Measurements from ENCODE around the gene DMXL1. TPM values are rescaled to one million over a fixed set of nuclear protein-coding genes. Genes with fewer than 3 reads are reported as not detected.
"Not testable (repeated sequence)": the region's sequence is repeated elsewhere in the genome, so short reads cannot be mapped to it uniquely, and the experiment has no call there.

The DMXL1 gene
- total RNA-seq, 1 experiment from 2014 or later: 11.1 TPM

DNA sequence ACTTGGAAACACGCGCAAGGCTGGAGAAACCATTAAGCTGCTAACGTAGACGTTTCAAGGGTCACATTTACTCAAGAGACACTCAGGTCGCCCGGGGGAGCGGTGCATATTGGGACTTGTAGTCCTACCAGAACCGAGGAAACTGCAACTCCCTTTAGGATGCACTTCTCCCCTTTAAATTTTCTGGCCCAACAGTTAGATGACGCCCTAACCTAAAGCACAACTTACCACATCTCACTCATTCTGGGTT lies 384 bp upstream of the DMXL1 start:
- no peak for DNase-seq (ENCODE audit: low spot score)

DNA sequence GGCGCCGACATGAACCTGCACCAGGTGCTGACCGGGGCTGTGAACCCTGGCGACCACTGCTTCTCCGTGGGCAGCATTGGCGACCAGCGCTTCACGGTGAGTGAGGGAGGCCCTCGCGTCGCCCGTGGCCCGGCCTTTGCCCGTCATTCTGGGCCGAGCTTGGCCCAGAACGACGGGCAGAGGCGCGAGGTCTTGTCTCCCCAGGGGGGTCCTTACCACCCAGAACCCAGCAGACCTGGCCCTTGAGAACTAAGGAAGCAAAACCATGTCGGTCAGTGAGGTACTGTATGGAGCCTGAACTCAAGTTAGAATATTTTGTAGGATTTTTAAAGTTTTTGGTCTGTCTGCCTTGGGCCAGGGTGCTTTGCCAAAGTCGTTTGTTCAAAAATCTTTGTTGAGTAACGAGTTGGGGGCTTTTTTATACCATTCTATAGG lies 691 bp downstream of the DMXL1 start:
- DNase-seq (ENCODE audit: low spot score): no peak

DNA sequence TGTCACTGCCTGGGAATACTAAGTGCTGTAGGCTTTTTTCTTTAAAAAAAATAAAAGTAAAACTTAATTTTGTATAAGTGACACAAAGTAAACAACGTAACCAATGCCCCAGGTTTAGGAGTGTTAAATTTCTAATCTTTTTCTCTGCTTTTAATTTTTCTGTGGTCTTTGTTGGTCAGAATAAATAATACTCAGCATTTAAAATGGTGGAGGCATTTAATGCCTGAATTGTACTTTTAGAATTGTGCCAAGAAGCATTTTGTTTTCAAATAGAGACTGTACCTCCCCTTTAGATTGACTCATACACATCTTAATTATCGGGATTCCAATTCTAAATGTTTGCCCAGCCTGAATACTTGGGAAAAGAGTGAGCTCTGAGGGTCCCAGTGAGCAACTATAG lies 1.6 kb downstream of the DMXL1 start:
- DNase-seq (ENCODE audit: low spot score): no peak

- not testable (repeated sequence) for DNase-seq (ENCODE audit: low spot score)
Observed at GRCh38 chr5:119073746-119074337, 3.0 kb downstream of the DMXL1 start.

GRCh38 chr5:119074419-119074818 lies 3.5 kb downstream of the DMXL1 start:
- no peak for DNase-seq (ENCODE audit: low spot score)

DNA sequence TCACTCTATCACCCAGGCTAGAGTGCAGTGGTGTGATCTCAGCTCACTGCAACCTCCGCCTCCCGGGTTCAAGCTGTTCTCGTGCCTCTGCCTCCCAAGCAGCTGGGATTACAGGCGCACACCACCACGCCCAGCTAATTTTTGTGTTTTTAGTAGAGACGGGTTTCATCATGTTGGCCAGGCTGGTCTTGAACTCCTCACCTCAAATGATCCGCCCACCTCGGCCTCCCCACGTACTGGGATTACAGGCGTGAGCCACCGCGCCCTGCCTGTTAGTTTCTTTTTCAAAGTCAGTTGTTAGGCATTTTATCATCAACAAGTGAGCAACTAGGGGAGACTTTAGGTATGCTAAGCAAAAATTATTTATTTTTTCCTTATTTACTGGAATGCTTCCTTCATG lies 4.4 kb downstream of the DMXL1 start:
- DNase-seq (ENCODE audit: low spot score): not testable (repeated sequence)

DNA sequence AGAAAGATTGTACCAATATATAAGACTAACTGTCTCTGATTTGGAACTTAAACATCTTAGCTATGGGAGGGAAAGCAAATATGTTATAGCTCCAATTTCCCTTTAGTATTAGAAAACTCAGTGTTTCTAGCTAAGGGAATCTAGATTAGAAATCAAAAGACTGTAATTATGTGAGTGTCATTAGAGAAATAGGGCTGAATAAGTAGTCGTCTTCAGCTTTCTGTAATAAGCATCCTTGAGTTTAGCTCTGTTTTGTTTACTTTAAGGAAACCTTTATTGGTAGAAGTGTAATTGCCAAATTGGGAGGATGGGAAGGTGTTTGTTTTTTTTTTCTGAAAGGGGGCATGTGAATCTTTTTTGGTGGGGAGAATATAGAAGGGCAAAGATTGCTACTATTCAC lies 5.2 kb downstream of the DMXL1 start:
- DNase-seq (ENCODE audit: low spot score): no peak

DNA sequence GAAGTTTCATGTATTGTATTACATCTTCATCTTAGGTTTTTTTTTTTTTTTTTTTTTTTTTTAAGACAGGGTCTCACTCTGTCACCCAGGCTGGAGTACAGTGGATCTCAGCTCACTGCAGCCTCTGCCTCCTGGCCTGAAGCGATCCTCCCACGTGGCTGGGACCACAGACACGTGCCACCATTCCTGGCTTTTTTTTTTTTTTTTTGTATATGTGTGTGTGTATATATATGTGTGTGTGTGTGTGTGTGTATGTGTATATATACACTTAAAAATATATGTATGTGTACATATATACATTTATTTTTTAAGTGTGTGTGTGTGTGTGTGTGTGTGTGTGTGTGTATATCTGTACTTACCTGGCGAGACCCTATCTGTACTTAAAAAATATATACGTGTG lies 6.6 kb downstream of the DMXL1 start:
- DNase-seq (ENCODE audit: low spot score): no peak

- DNase-seq (ENCODE audit: low spot score): no peak
Observed at GRCh38 chr5:119078071-119078846, 7.4 kb downstream of the DMXL1 start.

DNA sequence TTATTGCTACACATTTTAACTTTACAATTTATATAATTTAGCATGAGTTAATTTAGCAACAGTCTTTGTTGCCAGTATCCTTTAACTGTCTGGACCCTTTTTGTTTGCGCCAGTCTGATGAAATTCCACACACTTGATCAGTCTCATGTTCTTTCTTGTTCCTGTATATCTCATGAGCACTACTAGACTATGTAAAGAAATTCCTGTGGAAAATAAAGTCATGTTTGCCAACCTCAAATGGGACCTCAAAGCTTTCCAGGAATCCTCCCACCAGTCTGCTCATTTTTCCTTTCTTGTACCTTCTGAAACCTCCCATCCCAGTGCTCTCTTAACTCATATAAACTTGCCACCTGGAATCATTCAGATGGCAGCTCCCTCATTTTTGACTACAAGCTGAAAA lies 8.0 kb downstream of the DMXL1 start:
- DNase-seq (ENCODE audit: low spot score): no peak

DNA sequence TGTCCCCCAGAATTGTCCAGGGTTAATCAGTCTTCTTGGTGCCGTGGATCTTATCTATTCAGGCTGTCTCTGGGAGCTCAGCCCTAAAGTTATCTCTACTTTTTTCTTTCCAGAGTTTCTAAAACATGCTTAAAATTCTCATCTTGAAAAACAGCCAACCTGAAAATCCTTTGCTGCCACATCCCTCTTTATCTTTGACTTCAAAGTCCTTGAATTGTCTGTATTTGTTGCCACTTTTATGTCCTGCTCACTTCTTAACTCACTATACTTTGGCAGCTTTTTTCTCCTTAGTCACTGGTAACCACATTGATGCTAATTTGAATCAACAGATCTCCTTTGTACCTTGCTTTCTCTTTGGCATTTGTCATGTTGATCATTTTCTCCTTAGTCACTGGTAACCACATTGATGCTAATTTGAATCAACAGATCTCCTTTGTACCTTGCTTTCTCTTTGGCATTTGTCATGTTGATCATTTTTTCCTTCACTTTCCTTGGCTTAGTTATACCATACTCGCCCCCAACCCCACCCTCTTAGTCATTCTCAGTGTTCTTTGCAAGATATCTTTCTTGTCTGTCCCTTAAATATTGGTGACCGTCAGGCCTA lies 8.5 kb downstream of the DMXL1 start:
- DNase-seq (ENCODE audit: low spot score): no peak

GRCh38 chr5:119080936-119081335 lies 10.0 kb downstream of the DMXL1 start:
- no peak for DNase-seq (ENCODE audit: low spot score)

- no peak for DNase-seq (ENCODE audit: low spot score)
Observed at GRCh38 chr5:119082691-119083090, 11.8 kb downstream of the DMXL1 start.

DNA sequence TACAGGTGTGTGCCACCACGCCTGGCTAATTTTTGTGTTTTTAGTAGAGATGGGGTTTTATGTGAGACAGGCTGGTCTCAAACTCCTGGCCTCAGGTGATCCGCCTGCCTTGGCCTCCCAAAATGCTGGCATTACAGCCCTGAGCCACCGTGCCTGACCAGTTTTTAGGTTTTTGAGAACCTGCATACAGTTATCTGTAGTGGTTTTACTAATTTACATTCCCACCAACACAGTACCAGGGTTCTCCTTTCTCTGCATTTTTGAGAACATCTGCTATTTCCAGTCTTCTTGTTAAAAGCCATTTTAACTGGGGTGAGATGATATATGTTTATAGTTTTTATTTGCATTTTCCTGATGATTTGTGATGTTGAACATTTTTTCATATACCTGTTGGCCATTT lies 12.8 kb downstream of the DMXL1 start:
- no peak for DNase-seq (ENCODE audit: low spot score)

DNA sequence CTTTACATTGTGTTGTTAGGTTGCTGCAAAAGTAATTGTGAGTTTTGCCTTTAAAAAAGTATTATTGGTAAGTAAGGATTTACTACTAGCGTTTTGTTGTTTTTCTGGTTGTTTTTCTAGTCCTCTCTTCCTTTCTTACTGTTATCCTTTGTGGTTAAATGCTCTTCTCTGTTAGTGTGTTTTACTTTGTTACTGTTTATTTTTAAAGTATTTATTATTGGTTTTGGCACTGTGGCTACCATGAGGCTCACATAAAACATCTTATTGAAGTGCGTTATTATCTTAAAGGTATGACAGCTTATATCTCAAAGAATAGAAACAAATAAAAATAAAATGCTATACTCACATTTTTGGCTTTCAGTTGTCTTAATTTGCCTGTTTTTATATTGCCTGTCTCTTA lies 17.6 kb downstream of the DMXL1 start:
- no peak for DNase-seq (ENCODE audit: low spot score)

- DNase-seq (ENCODE audit: low spot score): no peak
Observed at GRCh38 chr5:119095611-119096010, 24.7 kb downstream of the DMXL1 start.

DNA sequence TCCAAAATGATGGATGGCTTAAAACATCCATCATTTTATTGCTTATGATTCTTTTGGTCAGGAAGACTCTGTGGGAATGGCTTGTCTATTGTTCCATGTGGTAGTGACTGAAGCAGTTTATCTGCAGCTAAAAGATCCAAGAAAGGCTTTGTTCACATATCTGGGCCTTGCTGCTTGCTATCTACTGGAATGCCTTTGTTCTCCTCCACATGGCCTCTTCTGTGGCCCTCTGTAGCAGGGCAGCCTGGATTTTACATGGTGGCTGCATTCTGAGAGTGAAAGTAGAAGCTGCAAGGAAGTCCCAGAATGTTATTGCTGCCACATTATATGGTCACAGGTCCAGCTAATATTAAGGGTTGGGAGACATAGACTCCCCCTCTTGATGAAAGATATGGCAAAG lies 35.1 kb downstream of the DMXL1 start:
- DNase-seq (ENCODE audit: low spot score): no peak

DNA sequence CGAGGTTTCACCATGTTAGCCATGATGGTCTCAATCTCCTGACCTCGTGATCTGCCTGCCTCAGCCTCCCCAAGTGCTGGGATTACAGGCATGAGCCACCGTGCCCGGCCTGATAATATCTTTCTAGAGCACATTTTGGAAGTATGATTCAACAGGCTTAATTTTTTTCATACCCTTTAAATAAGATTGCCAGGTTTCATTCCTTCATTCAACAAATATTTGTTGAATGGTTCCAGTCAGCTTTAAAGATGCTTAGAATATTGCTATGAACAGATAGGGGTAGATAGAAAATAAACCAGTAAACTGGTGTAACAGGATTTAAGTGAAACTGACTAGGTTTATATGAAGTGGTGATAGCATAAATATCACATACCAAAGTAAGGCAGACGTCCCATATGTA lies 41.3 kb downstream of the DMXL1 start:
- no peak for DNase-seq (ENCODE audit: low spot score)

GRCh38 chr5:119117237-119117636 lies 46.4 kb downstream of the DMXL1 start:
- DNase-seq (ENCODE audit: low spot score): no peak

- DNase-seq (ENCODE audit: low spot score): no peak
Observed at GRCh38 chr5:119118000-119118399, 47.1 kb downstream of the DMXL1 start.

DNA sequence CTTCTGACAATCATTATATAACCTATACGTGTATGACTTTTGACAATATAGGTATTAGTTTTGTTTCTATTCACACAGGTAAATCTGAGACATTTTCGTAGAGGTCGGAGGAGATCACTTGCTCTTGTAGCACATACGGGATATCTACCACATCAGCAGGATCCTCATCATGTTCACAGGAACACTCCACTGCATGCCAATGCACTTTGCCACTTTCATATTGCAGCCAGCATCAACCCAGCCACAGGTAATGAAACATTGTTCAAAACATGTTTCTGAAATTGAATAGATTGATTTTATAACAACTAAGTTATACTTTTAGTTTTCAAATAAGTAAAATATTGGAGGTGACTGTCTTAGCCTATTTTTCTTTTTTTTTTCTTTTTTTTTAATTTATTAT lies 50.0 kb downstream of the DMXL1 start:
- DNase-seq (ENCODE audit: low spot score): no peak

DNA sequence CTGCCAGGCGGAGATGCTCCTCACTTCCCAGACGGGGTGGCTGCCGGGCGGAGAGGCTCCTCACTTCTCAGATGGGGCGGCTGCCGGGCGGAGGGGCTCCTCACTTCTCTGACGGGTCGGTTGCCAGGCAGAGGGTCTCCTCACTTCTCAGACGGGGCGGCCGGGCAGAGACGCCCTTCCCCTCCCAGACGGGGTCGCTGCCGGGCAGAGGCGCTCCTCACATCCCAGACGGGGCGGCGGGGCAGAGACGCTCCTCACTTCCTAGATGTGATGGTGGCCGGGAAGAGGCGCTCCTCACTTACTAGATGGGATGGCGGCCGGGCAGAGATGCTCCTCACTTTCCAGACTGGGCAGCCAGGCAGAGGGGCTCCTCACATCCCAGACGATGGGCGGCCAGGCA lies 51.6 kb downstream of the DMXL1 start:
- not testable (repeated sequence) for DNase-seq (ENCODE audit: low spot score)

DNA sequence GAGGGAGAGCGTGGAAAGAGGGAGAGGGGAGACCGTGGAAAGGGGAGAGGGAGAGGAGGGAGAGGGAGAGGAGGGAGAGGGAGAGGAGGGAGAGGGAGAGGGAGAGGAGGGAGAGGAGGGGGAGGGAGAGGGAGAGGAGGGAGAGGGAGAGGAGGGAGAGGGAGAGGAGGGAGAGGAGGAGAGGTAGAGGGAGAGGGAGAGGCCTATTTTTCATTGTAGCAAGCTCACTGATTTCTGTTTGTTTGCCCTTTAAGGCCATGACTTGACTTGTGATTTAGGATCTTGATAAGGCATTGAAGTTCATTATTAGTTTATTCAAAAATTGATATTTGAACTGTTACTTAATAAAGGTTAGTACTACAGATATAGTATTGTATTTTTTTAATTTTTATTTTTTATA lies 52.4 kb downstream of the DMXL1 start:
- DNase-seq (ENCODE audit: low spot score): no peak

DNA sequence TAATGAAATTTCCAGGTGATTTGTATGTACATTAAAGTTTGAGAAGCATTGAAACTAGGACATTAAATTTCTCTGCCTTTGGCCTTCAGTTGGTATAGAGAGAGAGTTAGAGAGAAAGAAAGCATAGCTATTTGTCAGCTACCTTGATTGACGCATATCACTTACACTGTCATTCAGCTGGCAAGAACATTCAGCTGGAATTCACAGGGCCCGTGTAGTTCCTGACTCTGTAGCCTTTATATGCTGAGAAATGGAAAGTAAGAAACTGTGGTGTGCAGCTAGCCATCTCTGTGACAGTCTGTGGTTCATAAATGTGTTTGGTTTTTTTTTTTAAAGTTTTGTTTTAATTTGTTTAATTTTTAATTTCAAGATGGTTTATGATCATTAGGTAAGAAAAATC lies 58.9 kb downstream of the DMXL1 start:
- DNase-seq (ENCODE audit: low spot score): no peak
